Activated CD8-positive, alpha-beta T cell treated with anti-CD3 and anti-CD28 coated beads for 36 hours (primary cell): Measurements from ENCODE around the gene ATG10. TPM values are rescaled to one million over a fixed set of nuclear protein-coding genes. Genes with fewer than 3 reads are reported as not detected.

Source experiments
- ATAC-seq: fragments of 200-7000 bp; cut with Tn5 transposase; one replicate; pipeline ENCODE4 v1.10.0; 2021; ENCODE audit warnings: mild to moderate bottlenecking, moderate library complexity
- CTCF ChIA-PET: fragments of 350-600 bp; sonication (Branson Sonifier 250); formaldehyde crosslinking; loops from one replicate; lab custom pipeline; 2021; ENCODE audit warnings: antibody characterized with exemption; lab: Charles Lee
- POLR2A ChIA-PET: fragments of 350-600 bp; sonication (Branson Sonifier 250); formaldehyde crosslinking; loops from one replicate; lab custom pipeline; 2021; ENCODE audit warnings: antibody characterized with exemption; lab: Charles Lee
- DNase-seq: peaks from one replicate; pipeline ENCODE4 v3.0.0-alpha.2; 2020
- H3K27ac Mint-ChIP-seq: one replicate; pipeline ENCODE4 v1.8.0; 2021; ENCODE audit warnings: mild to moderate bottlenecking, mixed read lengths
- H3K27me3 Mint-ChIP-seq: one replicate; pipeline ENCODE4 v1.8.0; 2021; ENCODE audit warnings: mixed read lengths
- H3K36me3 Mint-ChIP-seq: one replicate; pipeline ENCODE4 v1.8.0; 2021; ENCODE audit warnings: low read depth, mixed read lengths
- H3K4me1 Mint-ChIP-seq: one replicate; pipeline ENCODE4 v1.8.0; 2021; ENCODE audit warnings: low read depth, mixed read lengths
- H3K4me3 Mint-ChIP-seq: one replicate; pipeline ENCODE4 v1.8.0; 2021; ENCODE audit warnings: mild to moderate bottlenecking, moderate library complexity, mixed read lengths
- H3K9me3 Mint-ChIP-seq: one replicate; pipeline ENCODE4 v1.8.0; 2021; ENCODE audit warnings: mixed read lengths
- intact Hi-C: fragments of 100-400 bp; cut with micrococcal nuclease; formaldehyde crosslinking; loops from one replicate; pipeline ENCODE4 v1.10.0; 2022
- total RNA-seq, 2 experiments: library from RNA; stranded (reverse); gene quantifications; one replicate each; pipeline ENCODE4 v1.2.3, GENCODE V29; 2021
- TF ChIP-seq, protein P1 (sequence below): fragments of 200-600 bp; IDR thresholded peaks from one replicate; pipeline ENCODE4 v1.8.0; 2022; ENCODE audit warnings: antibody characterized with exemption, mild to moderate bottlenecking

Gene ATG10
- total RNA-seq, 2 experiments from 2014 or later = 7.5 to 12.0 TPM

DNA sequence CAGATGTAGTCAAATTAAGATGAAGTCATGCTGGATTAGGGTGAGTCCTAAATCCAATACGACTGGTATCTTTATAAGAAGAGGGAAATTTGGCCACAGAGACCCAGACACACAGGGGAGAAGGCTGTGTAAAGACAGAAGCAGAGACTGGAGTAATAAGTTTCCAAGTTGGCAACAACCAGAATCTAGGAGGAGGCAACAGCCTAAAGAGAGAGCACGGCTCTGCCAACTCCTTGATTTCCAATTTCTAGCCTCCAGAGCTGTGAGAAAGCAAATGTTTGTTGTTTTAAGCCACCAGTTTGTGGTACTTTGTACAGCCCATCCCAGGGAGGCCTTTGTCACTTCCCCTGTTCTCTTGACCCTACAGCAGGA, 74.4 kb downstream of the ATG10 start:
- CTCF ChIA-PET = no interaction called here
- Mint-ChIP-seq H3K9me3 (no peaks in the 10 kb centered on the region), H3K4me3 (no peak overlapping the region), H3K36me3 (peaks cover 19% of the 10 kb centered on the region), H3K27ac (no peak overlapping the region), H3K27me3 (no peaks in the 10 kb centered on the region), H3K4me1 (no peaks in the 10 kb centered on the region)
- ATAC-seq (no peak), DNase-seq (no peak)
- POLR2A ChIA-PET = no interaction called here
- intact Hi-C loops = no loop called here
- TF ChIP-seq, protein P1, sequence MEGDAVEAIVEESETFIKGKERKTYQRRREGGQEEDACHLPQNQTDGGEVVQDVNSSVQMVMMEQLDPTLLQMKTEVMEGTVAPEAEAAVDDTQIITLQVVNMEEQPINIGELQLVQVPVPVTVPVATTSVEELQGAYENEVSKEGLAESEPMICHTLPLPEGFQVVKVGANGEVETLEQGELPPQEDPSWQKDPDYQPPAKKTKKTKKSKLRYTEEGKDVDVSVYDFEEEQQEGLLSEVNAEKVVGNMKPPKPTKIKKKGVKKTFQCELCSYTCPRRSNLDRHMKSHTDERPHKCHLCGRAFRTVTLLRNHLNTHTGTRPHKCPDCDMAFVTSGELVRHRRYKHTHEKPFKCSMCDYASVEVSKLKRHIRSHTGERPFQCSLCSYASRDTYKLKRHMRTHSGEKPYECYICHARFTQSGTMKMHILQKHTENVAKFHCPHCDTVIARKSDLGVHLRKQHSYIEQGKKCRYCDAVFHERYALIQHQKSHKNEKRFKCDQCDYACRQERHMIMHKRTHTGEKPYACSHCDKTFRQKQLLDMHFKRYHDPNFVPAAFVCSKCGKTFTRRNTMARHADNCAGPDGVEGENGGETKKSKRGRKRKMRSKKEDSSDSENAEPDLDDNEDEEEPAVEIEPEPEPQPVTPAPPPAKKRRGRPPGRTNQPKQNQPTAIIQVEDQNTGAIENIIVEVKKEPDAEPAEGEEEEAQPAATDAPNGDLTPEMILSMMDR = no peak

DNA sequence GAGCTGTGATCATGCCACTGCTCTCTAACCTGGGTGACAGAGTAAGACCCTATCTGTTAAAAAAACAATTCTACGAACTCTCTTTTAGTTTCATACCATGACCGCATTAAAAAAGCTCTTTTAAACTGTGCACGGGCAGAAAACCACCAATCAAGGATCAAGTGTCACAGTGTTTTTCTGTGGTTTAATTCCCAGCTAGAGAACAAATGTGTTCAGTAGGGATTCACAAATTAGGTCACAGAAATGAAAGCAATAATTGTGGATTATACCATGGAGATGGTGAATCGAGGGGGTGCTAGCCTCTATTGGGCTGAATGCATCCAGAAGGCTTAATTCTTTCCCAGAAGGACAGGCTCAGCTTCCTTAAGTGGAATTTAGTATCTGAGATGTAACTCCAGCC, 79.1 kb downstream of the ATG10 start:
- H3K27me3 Mint-ChIP-seq = no peaks in the 10 kb centered on the region
- ChIA-PET CTCF (no interaction called here), POLR2A (no interaction called here)
- TF ChIP-seq, protein P1 = no peak
- H3K27ac Mint-ChIP-seq = no peak overlapping the region
- no peak overlapping the region for H3K4me3 Mint-ChIP-seq
- DNase-seq = no peak
- intact Hi-C loops = no loop called here
- H3K36me3 Mint-ChIP-seq = peaks cover 2% of the 10 kb centered on the region
- H3K4me1 Mint-ChIP-seq = no peaks in the 10 kb centered on the region
- no peak for ATAC-seq
- H3K9me3 Mint-ChIP-seq = no peaks in the 10 kb centered on the region

DNA sequence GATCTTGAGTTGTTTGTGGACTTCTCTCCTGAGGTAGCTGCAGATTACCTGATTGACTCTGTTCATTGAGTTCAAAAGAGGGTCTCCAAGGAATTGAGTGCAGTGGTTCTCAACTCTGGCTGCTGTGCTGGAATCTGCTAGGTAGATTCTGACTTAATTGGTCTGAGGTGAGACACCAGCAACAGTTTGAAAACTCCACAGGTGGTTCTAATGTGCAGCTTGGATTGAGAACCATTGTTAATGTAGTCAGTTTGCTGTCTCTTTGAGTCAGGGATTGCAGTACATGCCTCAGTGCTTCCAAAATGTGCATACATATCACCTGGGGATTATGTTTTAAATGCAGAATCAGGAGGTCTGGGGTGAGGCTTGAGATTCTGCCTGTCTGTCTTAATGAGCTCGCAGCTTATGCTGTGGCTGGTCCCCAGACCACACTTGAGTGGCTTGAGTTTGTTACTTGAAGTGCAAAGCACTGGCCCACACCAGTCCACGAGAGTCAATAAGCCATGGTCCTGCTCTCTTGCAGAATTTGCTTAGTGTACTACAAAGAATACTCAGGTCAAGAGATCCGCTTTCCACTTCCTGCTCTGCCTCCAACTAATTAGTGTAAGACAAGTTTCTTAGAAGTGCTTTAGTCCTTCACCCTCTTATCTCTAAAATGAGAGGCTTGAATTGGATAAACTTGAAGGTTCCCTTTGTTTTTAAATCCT, 82.3 kb downstream of the ATG10 start:
- ATAC-seq = no peak
- POLR2A ChIA-PET = interaction anchor here (0.6 kb wide), 1 partner anchor 717 kb away, joined by 4 read pairs; no protein-coding TSS in a partner anchor
- H3K9me3 Mint-ChIP-seq = no peaks in the 10 kb centered on the region
- CTCF ChIA-PET = interaction anchor here (0.8 kb wide), 1 partner anchor 97 kb away, joined by 5 read pairs; no protein-coding TSS in a partner anchor
- intact Hi-C loops = no loop called here
- H3K4me3 Mint-ChIP-seq = no peak overlapping the region
- no peaks in the 10 kb centered on the region for H3K27me3 Mint-ChIP-seq
- H3K36me3 Mint-ChIP-seq = no peaks in the 10 kb centered on the region
- no peaks in the 10 kb centered on the region for H3K4me1 Mint-ChIP-seq
- TF ChIP-seq, protein P1 = no peak
- no peak overlapping the region for H3K27ac Mint-ChIP-seq
- no peak for DNase-seq

DNA sequence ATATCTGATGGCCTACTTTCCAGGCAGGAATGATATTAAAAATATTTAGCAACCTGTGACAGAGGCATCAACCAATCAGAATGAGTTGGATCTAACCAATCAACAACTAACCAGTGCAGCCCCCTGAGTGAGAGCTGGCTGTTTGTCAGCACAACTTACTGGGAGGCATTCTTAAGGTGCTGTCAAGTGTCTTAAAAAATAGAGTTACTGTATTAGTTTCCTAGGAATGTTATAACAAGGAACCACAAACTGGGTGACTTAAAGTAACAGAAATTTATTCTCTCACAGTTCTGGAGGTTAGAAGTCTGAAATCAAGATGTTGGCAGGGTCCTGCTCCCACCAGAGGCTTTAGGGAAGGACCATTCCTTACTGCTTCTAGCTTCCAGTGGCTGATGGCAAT, 85.2 kb downstream of the ATG10 start:
- intact Hi-C loops = no loop called here
- no peaks in the 10 kb centered on the region for H3K36me3 Mint-ChIP-seq
- no peaks in the 10 kb centered on the region for H3K9me3 Mint-ChIP-seq
- TF ChIP-seq, protein P1 = no peak
- POLR2A ChIA-PET = no interaction called here
- H3K27me3 Mint-ChIP-seq = no peaks in the 10 kb centered on the region
- H3K4me3 Mint-ChIP-seq = no peak overlapping the region
- ATAC-seq = no peak
- CTCF ChIA-PET = no interaction called here
- no peak for DNase-seq
- H3K27ac Mint-ChIP-seq = no peak overlapping the region
- H3K4me1 Mint-ChIP-seq = no peaks in the 10 kb centered on the region

DNA sequence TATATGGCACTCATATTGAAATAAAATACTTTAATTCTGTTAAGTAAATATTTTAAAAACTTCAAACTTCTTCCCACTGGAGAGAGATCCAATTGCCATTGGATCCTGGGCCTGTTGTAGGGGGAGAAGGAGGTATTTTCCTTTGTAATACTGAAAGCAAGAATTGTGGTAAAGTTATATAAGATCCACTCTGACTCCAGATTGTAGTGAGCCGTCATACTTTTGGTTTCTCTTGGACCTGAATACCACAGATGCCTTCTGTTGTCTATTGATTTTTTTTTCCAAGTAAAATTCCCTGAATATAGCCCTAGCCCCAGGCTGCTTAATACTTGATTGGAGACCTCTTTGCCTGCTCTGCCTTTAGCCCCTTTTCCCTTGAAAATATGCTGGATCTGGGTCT, 86.9 kb downstream of the ATG10 start:
- Mint-ChIP-seq H3K4me1 (no peaks in the 10 kb centered on the region), H3K4me3 (no peak overlapping the region), H3K9me3 (no peaks in the 10 kb centered on the region), H3K27ac (no peak overlapping the region), H3K27me3 (no peaks in the 10 kb centered on the region), H3K36me3 (no peaks in the 10 kb centered on the region)
- ChIA-PET CTCF (no interaction called here), POLR2A (no interaction called here)
- DNase-seq (no peak), ATAC-seq (no peak)
- intact Hi-C loops = no loop called here
- TF ChIP-seq, protein P1 = no peak
